Fibroblast of the aortic adventitia (primary cell): ENCODE results near the gene ISG20L2. TPM values are rescaled to one million over a fixed set of nuclear protein-coding genes. Genes with fewer than 3 reads are reported as not detected.

Experiments
- DNase-seq: peaks from one replicate; pipeline ENCODE4 v3.0.0-alpha.2; 2010; ENCODE audit warnings: low read depth
- H3K4me3 ChIP-seq: 2 replicates; pipeline ENCODE4 v1.5.1; 2011; ENCODE audit warnings: low read depth, mild to moderate bottlenecking, control low read depth, low read length, moderate library complexity
- CTCF ChIP-seq: IDR thresholded peaks from 2 replicates; pipeline ENCODE4 v1.5.1; 2011; ENCODE audit warnings: mild to moderate bottlenecking, low read length, control low read depth, inconsistent platforms; ENCODE audit not compliant: insufficient read depth
- total RNA-seq: library from RNA; depleted of rRNA; stranded (reverse); fragments of >200 nt; gene quantifications from 2 replicates; pipeline ENCODE4 v1.2.3, GENCODE V29; 2012; ENCODE audit warnings: low replicate concordance

Gene ISG20L2
- total RNA-seq, 1 donor, result 27.4 TPM

GRCh38 chr1:156692925-156693847 is 35.4 kb downstream of the ISG20L2 start:
- no peak overlapping the region for H3K4me3 ChIP-seq
- DNase-seq, result no peak
- TF ChIP-seq CTCF, result no peak

- DNase-seq, result no peak
- no peak overlapping the region for H3K4me3 ChIP-seq
- TF ChIP-seq CTCF, result no peak
These were observed 36.1 kb downstream of the ISG20L2 start for GRCh38 chr1:156692441-156692924.

- DNase-seq, result no peak
- H3K4me3 ChIP-seq, result no peak overlapping the region
- peak; percentile 40 for TF ChIP-seq CTCF
These were observed 36.7 kb downstream of the ISG20L2 start for GRCh38 chr1:156691665-156692440.

GRCh38 chr1:156691191-156691590 is 37.4 kb downstream of the ISG20L2 start:
- DNase-seq, result no peak
- no peak for TF ChIP-seq CTCF
- no peak overlapping the region for H3K4me3 ChIP-seq

- no peak for DNase-seq
- no peak for TF ChIP-seq CTCF
- H3K4me3 ChIP-seq, result no peak overlapping the region
These were observed 37.9 kb downstream of the ISG20L2 start for GRCh38 chr1:156690675-156691036.

GRCh38 chr1:156689953-156690674 is 38.5 kb downstream of the ISG20L2 start:
- peak overlapping the region; percentile 19 for H3K4me3 ChIP-seq
- TF ChIP-seq CTCF, result no peak
- DNase-seq, result no peak
